Upper lobe of right lung (tissue), 1 donor: ENCODE data around the gene C21orf58. TPM values are rescaled to one million over a fixed set of nuclear protein-coding genes. Genes with fewer than 3 reads are reported as not detected.
A peak's percentile ranks its signal among the peaks of the same experiment; 100 is the strongest.
"Not testable (repeated sequence)": the region's sequence is repeated elsewhere in the genome, so short reads cannot be mapped to it uniquely, and the experiment has no call there.

ENCODE experiments used
- ATAC-seq: fragments of 200-7000 bp; cut with Tn5 transposase; one replicate; pipeline ENCODE4 v1.9.1; 2020; ENCODE audit warnings: mild to moderate bottlenecking, moderate library complexity
- DNase-seq: peaks from one replicate; pipeline ENCODE4 v3.0.0-alpha.2; 2020
- H3K27ac ChIP-seq: fragments of 200-600 bp; one replicate; pipeline ENCODE4 v1.8.0; 2022
- H3K27me3 ChIP-seq: fragments of 200-600 bp; one replicate; pipeline ENCODE4 v1.8.0; 2022; ENCODE audit warnings: mild to moderate bottlenecking
- H3K36me3 ChIP-seq: fragments of 200-600 bp; one replicate; pipeline ENCODE4 v1.8.0; 2022
- H3K4me1 ChIP-seq: fragments of 200-600 bp; one replicate; pipeline ENCODE4 v1.8.0; 2022
- H3K4me3 ChIP-seq: fragments of 200-600 bp; one replicate; pipeline ENCODE4 v1.8.0; 2022; ENCODE audit warnings: mild to moderate bottlenecking
- H3K9me3 ChIP-seq: fragments of 200-600 bp; one replicate; pipeline ENCODE4 v1.8.0; 2022
- CTCF ChIP-seq: fragments of 200-600 bp; IDR thresholded peaks from one replicate; pipeline ENCODE4 v1.8.0; 2022; ENCODE audit warnings: antibody characterized with exemption
- intact Hi-C: fragments of 100-400 bp; cut with DNase I; formaldehyde crosslinking; loops from one replicate; pipeline ENCODE4 v1.11.0; 2022
- long read RNA-seq: library from polyadenylated mRNA; unstranded; transcript quantifications from one replicate; pipeline ENCODE4 v2.0.0, GENCODE V29; 2021
- total RNA-seq: library from RNA; stranded (reverse); fragmentation: NEBNext Ultra II Directional; extraction: Animal tissue kit (Norgen Biotek cat#: 25700); gene quantifications from one replicate; pipeline ENCODE4 v1.2.1, GENCODE V29; 2021
- donor health status: DM: no; HTN: yes; CAD: no; lungs with severe emphysema.

The C21orf58 gene
- total RNA-seq: 2.3 TPM
- long read RNA-seq, partial matches to known transcripts: 0 of 4 reads
- long read RNA-seq, other reads (novel, unspliced or antisense): 4 of 4 reads

DNA sequence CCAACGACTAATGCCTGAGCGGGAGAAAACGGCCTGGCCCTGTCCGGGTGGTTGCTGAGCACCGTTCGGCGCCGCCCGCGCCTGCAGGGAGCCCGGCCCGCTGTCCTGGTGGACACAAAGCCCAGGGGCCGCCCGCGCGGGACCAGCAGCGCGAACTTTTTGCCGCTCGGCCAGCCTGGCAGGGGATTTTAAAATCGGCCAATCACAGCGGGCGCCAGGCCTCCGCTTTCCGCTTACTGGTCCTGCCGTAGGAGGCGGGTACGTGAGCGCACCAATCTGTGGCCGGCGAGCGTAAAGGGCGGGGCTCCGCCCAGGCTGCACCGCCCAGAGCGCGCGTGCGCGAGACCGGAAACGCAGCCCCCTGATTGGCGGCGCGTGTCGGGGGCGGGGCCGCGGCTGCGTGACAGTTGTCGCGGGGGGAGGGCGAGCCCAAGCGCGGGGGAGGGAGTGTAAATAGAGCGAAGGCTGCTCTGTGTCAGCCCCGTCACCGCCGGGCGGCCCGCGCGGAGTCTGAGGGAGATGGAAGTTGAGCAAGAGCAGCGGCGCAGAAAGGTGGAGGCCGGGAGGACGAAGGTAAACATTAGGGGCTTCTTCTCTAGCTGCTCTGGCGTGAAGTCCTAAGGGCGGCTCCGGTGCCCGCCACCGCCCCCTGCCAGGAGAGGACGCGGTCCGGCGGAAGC lies at the start of gene C21orf58, which contains the start of gene PCNT:
TSS of gene C21orf58 (minus strand) at position 161 of the 680 bp plus-strand sequence. CDS start 1,132 bp downstream, outside the sequence.
TSS of gene PCNT (plus strand) at position 447 of the 680 bp plus-strand sequence. CDS start at position 520, 73 bp downstream.
- Histone ChIP-seq H3K36me3 (peaks cover 10% of the 10 kb centered on the region), H3K4me1 (peaks cover 21% of the 10 kb centered on the region), H3K4me3 (peak within 1 kb of the TSS; percentile 99), H3K27ac (peak within 1 kb of the TSS; percentile 95), H3K27me3 (no peaks in the 10 kb centered on the region), H3K9me3 (no peaks in the 10 kb centered on the region)
- no peak for TF ChIP-seq CTCF
- DNase-seq: peak; percentile 99
- intact Hi-C loops: no loop called here
- peak; percentile 95 for ATAC-seq

DNA sequence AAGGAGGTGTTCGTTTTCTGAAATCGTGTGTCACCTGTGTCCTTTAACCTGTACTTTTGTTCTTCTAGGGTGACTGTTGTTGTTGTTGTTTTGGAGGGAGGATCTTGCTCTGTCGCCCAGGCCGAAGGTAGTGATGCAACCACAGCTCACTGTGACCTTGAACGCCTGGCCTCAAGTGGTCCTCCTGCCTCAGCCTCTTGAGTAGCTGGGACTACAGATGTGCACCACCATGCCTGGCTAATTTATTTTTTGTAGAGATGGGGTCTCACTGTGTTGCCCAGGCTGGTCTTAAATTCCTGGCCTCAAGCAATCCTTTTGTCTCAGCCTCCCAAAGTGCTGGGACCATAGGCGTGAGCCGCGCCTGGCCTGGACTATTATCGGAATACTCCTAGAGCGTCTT lies 49.3 kb upstream of the C21orf58 start:
- intact Hi-C loops, H3K4me3 ChIP-seq, H3K36me3 ChIP-seq, H3K4me1 ChIP-seq, H3K27me3 ChIP-seq, ATAC-seq, DNase-seq, H3K27ac ChIP-seq, H3K9me3 ChIP-seq: not testable (repeated sequence)

DNA sequence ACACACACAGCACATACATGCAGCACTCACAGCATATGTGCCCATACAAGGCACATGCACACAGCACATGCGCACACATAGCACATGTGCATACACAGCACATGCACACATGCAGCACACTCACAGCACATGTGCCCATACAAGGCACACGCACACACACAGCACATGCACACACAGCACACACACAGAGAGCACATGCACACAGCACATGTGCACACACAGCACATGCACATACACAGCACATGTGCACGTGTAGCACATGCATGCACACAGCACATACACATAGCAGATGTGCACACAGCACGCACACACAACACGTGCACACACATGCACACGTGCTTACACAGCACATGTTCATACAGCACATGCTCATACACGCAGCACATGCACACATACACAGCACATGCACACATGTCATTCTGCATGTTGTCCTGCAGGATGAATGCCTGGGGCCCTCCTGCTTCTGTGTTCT lies 48.4 kb upstream of the C21orf58 start:
- H3K4me1 ChIP-seq: peaks cover 7% of the 10 kb centered on the region
- peaks cover 15% of the 10 kb centered on the region for H3K36me3 ChIP-seq
- H3K4me3 ChIP-seq: no peak overlapping the region
- H3K9me3 ChIP-seq: no peaks in the 10 kb centered on the region
- no peak for TF ChIP-seq CTCF
- intact Hi-C loops: no loop called here
- ATAC-seq (no peak), DNase-seq (no peak)
- H3K27me3 ChIP-seq: no peaks in the 10 kb centered on the region
- H3K27ac ChIP-seq: no peak overlapping the region

GRCh38 chr21:46371204-46372013 lies 47.7 kb upstream of the C21orf58 start:
- H3K27me3 ChIP-seq: no peaks in the 10 kb centered on the region
- no peak overlapping the region for H3K27ac ChIP-seq
- H3K4me3 ChIP-seq: no peak overlapping the region
- ATAC-seq (peak; percentile 7), DNase-seq (no peak)
- H3K36me3 ChIP-seq: peaks cover 21% of the 10 kb centered on the region
- TF ChIP-seq CTCF: no peak
- intact Hi-C loops: no loop called here
- H3K4me1 ChIP-seq: peaks cover 7% of the 10 kb centered on the region
- H3K9me3 ChIP-seq: no peaks in the 10 kb centered on the region

GRCh38 chr21:46369520-46370235 lies 46.0 kb upstream of the C21orf58 start:
- DNase-seq (no peak), ATAC-seq (peak; percentile 16)
- no peak for TF ChIP-seq CTCF
- H3K27ac ChIP-seq: no peak overlapping the region
- intact Hi-C loops: no loop called here
- no peaks in the 10 kb centered on the region for H3K9me3 ChIP-seq
- no peaks in the 10 kb centered on the region for H3K27me3 ChIP-seq
- H3K4me3 ChIP-seq: no peak overlapping the region
- H3K4me1 ChIP-seq: peaks cover 7% of the 10 kb centered on the region
- peaks cover 24% of the 10 kb centered on the region for H3K36me3 ChIP-seq
